Head of caudate nucleus (tissue), 42 donors: Measurements from ENCODE around the gene KDM7A.
A peak's percentile ranks its signal among the peaks of the same experiment; 100 is the strongest.

ENCODE experiments used
- DNase-seq, 42 donors: peaks; one replicate each; pipeline versions ENCODE4 v3.0.0 to v3.0.0-alpha.2; 2020 to 2021; ENCODE audit warnings: mixed read lengths in 7 of 42
- intact Hi-C: fragments of 100-400 bp; cut with DNase I; formaldehyde crosslinking; loops from one replicate; pipeline ENCODE4 v1.15.0; 2022

KDM7A gene

GRCh38 chr7:140061607-140061930, 115.2 kb downstream of the KDM7A start:
- intact Hi-C loops = no loop called here
- DNase-seq = no peak

GRCh38 chr7:140060788-140061606, 115.8 kb downstream of the KDM7A start:
- intact Hi-C loops = no loop called here
- DNase-seq = peak in 2 of 42 donors; percentile 25 to 47

- no peak for DNase-seq
- intact Hi-C loops = no loop called here
These were observed 116.5 kb downstream of the KDM7A start for GRCh38 chr7:140060243-140060630.

- intact Hi-C loops = no loop called here
- DNase-seq = peak in 1 of 42 donors; percentile 34
These were observed 117.2 kb downstream of the KDM7A start for GRCh38 chr7:140059273-140060242.

GRCh38 chr7:140058517-140058916, 118.3 kb downstream of the KDM7A start:
- intact Hi-C loops = no loop called here
- peak in 1 of 42 donors; percentile 21 for DNase-seq

- intact Hi-C loops = no loop called here
- no peak for DNase-seq
These were observed 119.6 kb downstream of the KDM7A start for GRCh38 chr7:140057143-140057535.

GRCh38 chr7:140056431-140057142, 120.2 kb downstream of the KDM7A start:
- DNase-seq = no peak
- intact Hi-C loops = no loop called here

- intact Hi-C loops = no loop called here
These were observed 121.0 kb downstream of the KDM7A start for GRCh38 chr7:140055833-140056232.

GRCh38 chr7:140054751-140055150, 122.0 kb downstream of the KDM7A start:
- no peak for DNase-seq
- intact Hi-C loops = no loop called here

More at GRCh38 chr7:140055833-140056232, 121.0 kb downstream of the KDM7A start:
- no peak for DNase-seq

- no peak for DNase-seq
- intact Hi-C loops = no loop called here
These were observed 122.8 kb downstream of the KDM7A start for GRCh38 chr7:140053812-140054539.

GRCh38 chr7:140051820-140052219, 125.0 kb downstream of the KDM7A start:
- no peak for DNase-seq
- intact Hi-C loops = no loop called here

- intact Hi-C loops = no loop called here
These were observed 126.7 kb downstream of the KDM7A start for GRCh38 chr7:140050100-140050499.

GRCh38 chr7:140049339-140050024, 127.3 kb downstream of the KDM7A start:
- no peak for DNase-seq
- intact Hi-C loops = no loop called here

More at GRCh38 chr7:140050100-140050499, 126.7 kb downstream of the KDM7A start:
- DNase-seq = no peak

- intact Hi-C loops = no loop called here
- no peak for DNase-seq
These were observed 127.8 kb downstream of the KDM7A start for GRCh38 chr7:140048989-140049338.

GRCh38 chr7:140048138-140048537, 128.6 kb downstream of the KDM7A start:
- intact Hi-C loops = no loop called here
- DNase-seq = peak in 3 of 42 donors; percentile 29 to 39 (median 34)

- intact Hi-C loops = no loop called here
- DNase-seq = peak in 1 of 42 donors; percentile 19
These were observed 129.6 kb downstream of the KDM7A start for GRCh38 chr7:140047197-140047596.

GRCh38 chr7:140045697-140046096, 131.1 kb downstream of the KDM7A start:
- DNase-seq = peak in 1 of 42 donors; percentile 1
- intact Hi-C loops = no loop called here

- peak in 1 of 42 donors; percentile 25 for DNase-seq
- intact Hi-C loops = no loop called here
These were observed 132.5 kb downstream of the KDM7A start for GRCh38 chr7:140044251-140044650.
